Measurements from ENCODE around the gene DSC2. TPM values are rescaled to one million over a fixed set of nuclear protein-coding genes. Genes with fewer than 3 reads are reported as not detected.

The DSC2 gene
- total RNA-seq, 1 donor from 2014 or later: 1.6 TPM

DNA sequence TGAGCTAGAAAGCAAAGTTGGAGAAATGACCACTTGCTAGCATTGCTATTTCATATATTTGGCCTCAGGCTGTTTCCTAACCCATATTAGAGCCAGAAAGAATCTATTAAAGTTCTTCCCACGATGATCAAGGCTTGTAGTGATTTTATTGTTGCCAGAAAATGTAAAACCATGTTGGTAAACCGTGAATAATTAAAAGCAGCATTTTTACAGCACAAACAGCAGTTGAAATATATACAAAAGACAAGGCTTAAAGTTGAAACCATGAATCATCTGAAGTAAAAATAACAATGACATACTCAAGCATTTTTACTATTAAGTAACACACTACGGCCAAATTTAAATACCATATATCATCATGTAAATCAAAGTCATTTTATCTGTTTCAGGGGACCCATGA is 32.0 kb downstream of the DSC2 start:
- H3K4me1 Mint-ChIP-seq (ENCODE audit: unreplicated experiment): no peaks in the 10 kb centered on the region
- H3K27me3 Mint-ChIP-seq (ENCODE audit: unreplicated experiment): peaks cover 29% of the 10 kb centered on the region
- no peaks in the 10 kb centered on the region for H3K9me3 Mint-ChIP-seq (ENCODE audit: unreplicated experiment)
- no peak overlapping the region for H3K27ac Mint-ChIP-seq (ENCODE audit: unreplicated experiment)
- DNase-seq (ENCODE audit: extremely low spot score, unreplicated experiment): no peak
- H3K4me3 Mint-ChIP-seq (ENCODE audit: unreplicated experiment): no peak overlapping the region
- no peak for TF ChIP-seq CTCF (IDR thresholded peaks at IDR 0.05)
- H3K36me3 Mint-ChIP-seq (ENCODE audit: unreplicated experiment): no peaks in the 10 kb centered on the region

DNA sequence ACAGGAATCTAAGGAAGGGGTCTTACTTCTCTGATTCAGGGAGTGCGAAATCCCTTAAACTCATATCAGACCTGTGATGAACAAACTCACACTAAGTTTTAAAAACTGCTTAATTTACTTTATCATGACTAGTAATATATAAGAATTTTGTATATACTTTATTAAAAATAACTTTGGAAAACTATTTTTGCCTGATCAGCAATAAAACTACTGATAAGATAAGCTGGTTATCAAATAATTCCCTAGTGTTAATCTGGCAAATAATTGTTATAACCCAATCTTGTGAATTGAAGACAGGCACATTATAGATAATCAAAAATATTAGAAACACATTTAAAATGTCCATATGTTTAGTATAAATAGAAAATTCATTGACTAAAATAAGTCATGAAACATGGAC is 36.0 kb downstream of the DSC2 start:
- Mint-ChIP-seq H3K9me3 (ENCODE audit: unreplicated experiment) (no peaks in the 10 kb centered on the region), H3K36me3 (ENCODE audit: unreplicated experiment) (no peaks in the 10 kb centered on the region), H3K27ac (ENCODE audit: unreplicated experiment) (no peak overlapping the region), H3K4me3 (ENCODE audit: unreplicated experiment) (no peak overlapping the region), H3K27me3 (ENCODE audit: unreplicated experiment) (peaks cover 39% of the 10 kb centered on the region), H3K4me1 (ENCODE audit: unreplicated experiment) (no peaks in the 10 kb centered on the region)
- no peak for TF ChIP-seq CTCF (IDR thresholded peaks at IDR 0.05)
- DNase-seq (ENCODE audit: extremely low spot score, unreplicated experiment): no peak

- DNase-seq (ENCODE audit: extremely low spot score, unreplicated experiment): no peak
- no peaks in the 10 kb centered on the region for H3K4me1 Mint-ChIP-seq (ENCODE audit: unreplicated experiment)
- H3K36me3 Mint-ChIP-seq (ENCODE audit: unreplicated experiment): no peaks in the 10 kb centered on the region
- peaks cover 45% of the 10 kb centered on the region for H3K27me3 Mint-ChIP-seq (ENCODE audit: unreplicated experiment)
- no peak overlapping the region for H3K4me3 Mint-ChIP-seq (ENCODE audit: unreplicated experiment)
- no peak overlapping the region for H3K27ac Mint-ChIP-seq (ENCODE audit: unreplicated experiment)
- no peaks in the 10 kb centered on the region for H3K9me3 Mint-ChIP-seq (ENCODE audit: unreplicated experiment)
- no peak for TF ChIP-seq CTCF (IDR thresholded peaks at IDR 0.05)
These were observed 37.0 kb downstream of the DSC2 start for GRCh38 chr18:31065036-31065773.

DNA sequence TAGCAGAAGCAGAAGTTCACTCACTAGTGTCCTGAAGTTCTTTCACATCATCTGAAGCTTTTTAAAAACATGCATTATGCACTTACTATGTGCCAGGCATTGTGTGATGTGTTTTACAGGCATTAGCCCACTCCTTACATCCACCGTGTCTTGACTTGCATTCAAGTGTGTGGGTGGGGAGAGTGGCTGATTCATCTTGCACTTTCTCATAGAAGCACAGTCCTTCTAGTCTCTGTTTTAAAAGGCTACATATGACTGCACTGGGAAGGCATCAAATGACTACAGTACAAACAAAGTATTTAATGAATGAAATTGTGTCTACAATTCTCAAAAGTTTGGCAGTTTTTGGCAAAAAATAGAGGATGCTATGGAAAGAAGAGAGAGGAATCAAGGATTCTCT is 38.1 kb downstream of the DSC2 start:
- DNase-seq (ENCODE audit: extremely low spot score, unreplicated experiment): no peak
- Mint-ChIP-seq H3K27me3 (ENCODE audit: unreplicated experiment) (peaks cover 48% of the 10 kb centered on the region), H3K4me3 (ENCODE audit: unreplicated experiment) (no peak overlapping the region), H3K27ac (ENCODE audit: unreplicated experiment) (no peak overlapping the region), H3K4me1 (ENCODE audit: unreplicated experiment) (no peaks in the 10 kb centered on the region), H3K36me3 (ENCODE audit: unreplicated experiment) (no peaks in the 10 kb centered on the region), H3K9me3 (ENCODE audit: unreplicated experiment) (no peaks in the 10 kb centered on the region)
- TF ChIP-seq CTCF (IDR thresholded peaks at IDR 0.05): no peak

DNA sequence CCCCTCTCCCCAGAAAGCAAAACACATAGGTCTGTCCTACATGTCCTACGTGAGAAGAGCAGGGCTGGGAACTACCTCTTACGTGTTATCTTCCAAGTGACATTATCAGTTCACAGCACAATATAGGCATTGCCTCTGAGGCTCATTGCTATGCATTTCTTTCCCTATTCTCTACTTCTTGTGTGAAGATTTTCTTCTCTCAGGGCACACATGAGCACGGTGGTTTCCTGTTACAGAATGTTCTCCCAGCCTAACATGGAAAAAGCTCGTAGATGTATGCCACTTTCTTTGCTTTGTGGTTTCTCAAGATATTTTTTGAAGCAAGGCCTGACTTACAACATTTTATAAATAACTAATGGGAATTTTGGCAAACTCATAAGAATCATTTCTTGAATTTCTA is 40.3 kb downstream of the DSC2 start:
- Mint-ChIP-seq H3K36me3 (ENCODE audit: unreplicated experiment) (no peaks in the 10 kb centered on the region), H3K4me3 (ENCODE audit: unreplicated experiment) (no peak overlapping the region), H3K4me1 (ENCODE audit: unreplicated experiment) (no peaks in the 10 kb centered on the region), H3K27me3 (ENCODE audit: unreplicated experiment) (peaks cover 54% of the 10 kb centered on the region), H3K27ac (ENCODE audit: unreplicated experiment) (no peak overlapping the region), H3K9me3 (ENCODE audit: unreplicated experiment) (no peaks in the 10 kb centered on the region)
- DNase-seq (ENCODE audit: extremely low spot score, unreplicated experiment): no peak
- TF ChIP-seq CTCF (IDR thresholded peaks at IDR 0.05): no peak
